Fibroblast of mammary gland (primary cell): ENCODE results near the gene CPN1.

Source experiments
- DNase-seq: peaks from one replicate; pipeline ENCODE4 v3.0.0-alpha.2; 2010; ENCODE audit warnings: low read depth
- H3K4me3 ChIP-seq: 2 replicates; pipeline ENCODE4 v1.5.1; 2011; ENCODE audit warnings: low read depth, mild to moderate bottlenecking, low read length, moderate library complexity; ENCODE audit not compliant: control insufficient read depth
- TF ChIP-seq, protein P1 (sequence below): conservative IDR thresholded peaks from 2 replicates; pipeline ENCODE4 v1.5.1; 2011; ENCODE audit warnings: low read depth, low read length, inconsistent platforms; ENCODE audit not compliant: control insufficient read depth, insufficient read depth

CPN1 gene

GRCh38 chr10:100033766-100034418 lies 47.8 kb downstream of the CPN1 start:
- DNase-seq: no peak
- H3K4me3 ChIP-seq: no peak overlapping the region
- TF ChIP-seq, protein P1, sequence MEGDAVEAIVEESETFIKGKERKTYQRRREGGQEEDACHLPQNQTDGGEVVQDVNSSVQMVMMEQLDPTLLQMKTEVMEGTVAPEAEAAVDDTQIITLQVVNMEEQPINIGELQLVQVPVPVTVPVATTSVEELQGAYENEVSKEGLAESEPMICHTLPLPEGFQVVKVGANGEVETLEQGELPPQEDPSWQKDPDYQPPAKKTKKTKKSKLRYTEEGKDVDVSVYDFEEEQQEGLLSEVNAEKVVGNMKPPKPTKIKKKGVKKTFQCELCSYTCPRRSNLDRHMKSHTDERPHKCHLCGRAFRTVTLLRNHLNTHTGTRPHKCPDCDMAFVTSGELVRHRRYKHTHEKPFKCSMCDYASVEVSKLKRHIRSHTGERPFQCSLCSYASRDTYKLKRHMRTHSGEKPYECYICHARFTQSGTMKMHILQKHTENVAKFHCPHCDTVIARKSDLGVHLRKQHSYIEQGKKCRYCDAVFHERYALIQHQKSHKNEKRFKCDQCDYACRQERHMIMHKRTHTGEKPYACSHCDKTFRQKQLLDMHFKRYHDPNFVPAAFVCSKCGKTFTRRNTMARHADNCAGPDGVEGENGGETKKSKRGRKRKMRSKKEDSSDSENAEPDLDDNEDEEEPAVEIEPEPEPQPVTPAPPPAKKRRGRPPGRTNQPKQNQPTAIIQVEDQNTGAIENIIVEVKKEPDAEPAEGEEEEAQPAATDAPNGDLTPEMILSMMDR: no peak

GRCh38 chr10:100027416-100027815 lies 54.3 kb downstream of the CPN1 start:
- no peak for DNase-seq
- H3K4me3 ChIP-seq: no peak overlapping the region
- TF ChIP-seq, protein P1: no peak

DNA sequence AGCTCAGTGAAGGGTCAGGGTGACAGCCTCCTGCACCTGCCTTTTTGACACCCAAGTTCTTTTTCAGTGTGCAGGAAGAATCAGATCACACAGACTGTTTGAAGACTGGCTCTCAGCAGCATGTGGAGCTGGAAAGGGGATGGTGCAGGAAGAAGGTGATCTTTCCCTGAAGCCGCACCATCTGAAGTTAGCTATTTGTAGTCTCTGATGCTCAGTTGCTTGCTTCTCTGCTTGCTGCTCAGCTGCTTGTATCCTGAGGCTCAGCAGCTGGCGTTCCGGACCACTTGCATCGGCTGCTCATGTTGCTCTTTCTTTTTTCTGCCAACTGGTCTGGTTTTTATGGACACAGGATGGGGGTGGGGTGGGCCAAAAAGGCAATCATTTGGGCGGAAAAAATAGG lies 56.1 kb downstream of the CPN1 start:
- no peak overlapping the region for H3K4me3 ChIP-seq
- TF ChIP-seq, protein P1: no peak
- no peak for DNase-seq

- TF ChIP-seq, protein P1: no peak
- DNase-seq: no peak
- no peak overlapping the region for H3K4me3 ChIP-seq
Measured at GRCh38 chr10:100024748-100025147, 56.9 kb downstream of the CPN1 start.

GRCh38 chr10:100022403-100022802 lies 59.3 kb downstream of the CPN1 start:
- TF ChIP-seq, protein P1: no peak
- H3K4me3 ChIP-seq: no peak overlapping the region
- DNase-seq: peak; percentile 67

GRCh38 chr10:100021322-100021721 lies 60.3 kb downstream of the CPN1 start:
- H3K4me3 ChIP-seq: no peak overlapping the region
- TF ChIP-seq, protein P1: no peak
- no peak for DNase-seq

GRCh38 chr10:100020886-100021253 lies 60.8 kb downstream of the CPN1 start:
- no peak overlapping the region for H3K4me3 ChIP-seq
- TF ChIP-seq, protein P1: no peak
- no peak for DNase-seq
